ENCODE data around the gene ENOX2. TPM values are rescaled to one million over a fixed set of nuclear protein-coding genes. Genes with fewer than 3 reads are reported as not detected.

ENOX2 gene
- total RNA-seq, 2 donors from 2014 or later = 7.3 to 26.2 TPM

DNA sequence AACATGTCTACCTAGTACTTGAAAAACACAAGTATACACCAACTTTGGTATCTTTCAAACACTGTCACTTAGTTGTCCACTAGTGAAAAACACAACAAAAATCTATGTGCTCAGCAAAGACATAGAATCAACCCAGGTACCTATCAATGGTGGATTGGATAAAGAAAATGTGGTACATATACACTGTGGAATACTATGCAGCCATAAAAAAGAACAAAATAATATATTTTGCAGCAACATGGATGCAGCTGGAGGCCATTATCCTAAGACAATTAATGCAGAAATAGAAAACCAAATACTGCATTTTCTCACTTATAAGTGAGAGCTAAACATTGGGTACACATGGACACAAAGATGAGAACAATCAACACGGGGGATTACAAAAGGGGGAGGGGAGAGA is 148.7 kb downstream of the ENOX2 start:
- H3K27ac Mint-ChIP-seq = no peak overlapping the region
- H3K9ac ChIP-seq (ENCODE audit: extremely low read depth, low read length, poor library complexity, severe bottlenecking) = no peak overlapping the region
- 100% methylated on average over 1 of the region's 1 CpG; no CpG with 5 or more reads in 1 of the 2 experiments for WGBS, 2 experiments (ENCODE audit: insufficient coverage in 1 of 2, insufficient read length in 1 of 2)
- no peaks in the 10 kb centered on the region for H3K36me3 Mint-ChIP-seq (ENCODE audit: low read depth)
- no peak for DNase-seq
- no peaks in the 10 kb centered on the region for H3K4me1 Mint-ChIP-seq
- H3K4me3 ChIP-seq (ENCODE audit: low read length) = no peak overlapping the region
- H3K4me3 Mint-ChIP-seq = no peak overlapping the region
- H3K4me1 ChIP-seq (ENCODE audit: control insufficient read depth, insufficient read depth, low read length) = no peaks in the 10 kb centered on the region
- TF ChIP-seq, protein P1, sequence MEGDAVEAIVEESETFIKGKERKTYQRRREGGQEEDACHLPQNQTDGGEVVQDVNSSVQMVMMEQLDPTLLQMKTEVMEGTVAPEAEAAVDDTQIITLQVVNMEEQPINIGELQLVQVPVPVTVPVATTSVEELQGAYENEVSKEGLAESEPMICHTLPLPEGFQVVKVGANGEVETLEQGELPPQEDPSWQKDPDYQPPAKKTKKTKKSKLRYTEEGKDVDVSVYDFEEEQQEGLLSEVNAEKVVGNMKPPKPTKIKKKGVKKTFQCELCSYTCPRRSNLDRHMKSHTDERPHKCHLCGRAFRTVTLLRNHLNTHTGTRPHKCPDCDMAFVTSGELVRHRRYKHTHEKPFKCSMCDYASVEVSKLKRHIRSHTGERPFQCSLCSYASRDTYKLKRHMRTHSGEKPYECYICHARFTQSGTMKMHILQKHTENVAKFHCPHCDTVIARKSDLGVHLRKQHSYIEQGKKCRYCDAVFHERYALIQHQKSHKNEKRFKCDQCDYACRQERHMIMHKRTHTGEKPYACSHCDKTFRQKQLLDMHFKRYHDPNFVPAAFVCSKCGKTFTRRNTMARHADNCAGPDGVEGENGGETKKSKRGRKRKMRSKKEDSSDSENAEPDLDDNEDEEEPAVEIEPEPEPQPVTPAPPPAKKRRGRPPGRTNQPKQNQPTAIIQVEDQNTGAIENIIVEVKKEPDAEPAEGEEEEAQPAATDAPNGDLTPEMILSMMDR (conservative IDR thresholded peaks at IDR 0.05) = no peak
- no peaks in the 10 kb centered on the region for H3K27me3 Mint-ChIP-seq (ENCODE audit: insufficient read depth)
- H3K27ac ChIP-seq (ENCODE audit: low read depth, low read length) = no peak overlapping the region
- no peaks in the 10 kb centered on the region for H3K27me3 ChIP-seq (ENCODE audit: control insufficient read depth, insufficient read depth, low read length, poor library complexity, severe bottlenecking)
- H3K36me3 ChIP-seq (ENCODE audit: control insufficient read depth, insufficient read depth, low read length) = no peaks in the 10 kb centered on the region
- peaks cover 4% of the 10 kb centered on the region for H3K9me3 ChIP-seq (ENCODE audit: control insufficient read depth, low read length)
- no peaks in the 10 kb centered on the region for H3K9me3 Mint-ChIP-seq

DNA sequence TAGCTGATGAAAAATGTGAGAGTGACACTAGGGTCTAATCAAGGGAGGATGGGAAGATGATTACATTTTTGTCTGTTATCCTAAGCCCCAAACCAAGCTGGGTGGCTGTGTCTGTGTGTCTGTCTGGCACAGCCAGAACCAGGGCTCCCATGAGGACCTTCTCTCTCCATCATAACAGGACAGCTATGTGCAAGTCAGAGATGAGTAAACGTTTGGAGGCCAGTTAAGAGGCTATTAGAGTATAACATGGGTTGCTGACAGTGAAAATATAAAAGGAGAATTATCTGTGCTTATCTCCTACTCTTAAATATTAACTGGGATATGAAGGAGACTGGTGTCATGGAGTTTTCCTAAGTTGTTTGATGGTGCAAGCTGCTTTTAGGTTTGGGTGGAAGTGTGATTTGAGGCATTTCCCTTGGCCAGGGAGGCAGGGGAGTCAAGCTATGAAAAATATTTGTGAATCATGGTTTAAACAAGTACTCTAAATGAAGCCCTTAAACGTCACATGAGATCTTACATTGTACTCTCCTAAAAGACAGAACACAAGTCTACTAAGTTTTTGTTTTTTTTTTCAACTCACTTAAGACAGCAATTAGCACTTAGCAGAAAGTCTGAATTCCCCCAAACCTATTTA is 156.2 kb downstream of the ENOX2 start:
- no peak overlapping the region for H3K9ac ChIP-seq (ENCODE audit: extremely low read depth, low read length, poor library complexity, severe bottlenecking)
- peaks cover 7% of the 10 kb centered on the region for H3K9me3 Mint-ChIP-seq

DNA sequence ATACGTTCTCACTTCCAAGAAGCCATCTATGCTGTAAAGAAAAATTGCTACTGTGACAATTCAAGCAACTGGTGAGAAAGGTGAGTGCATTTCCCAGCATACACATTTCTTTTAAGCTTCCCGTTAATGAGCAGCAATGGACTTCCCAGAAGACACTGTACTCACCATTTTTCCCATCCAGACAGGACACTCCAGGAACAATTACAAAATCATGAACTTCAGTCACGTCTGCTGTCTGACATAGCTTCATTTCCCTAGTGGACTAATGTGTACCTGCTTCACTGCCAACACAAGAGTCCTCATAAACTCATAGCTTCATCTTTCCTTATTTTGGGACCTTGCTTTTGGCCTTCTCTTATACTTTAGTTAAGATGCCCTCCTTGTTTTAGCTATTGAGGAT is 156.9 kb downstream of the ENOX2 start:
- H3K4me1 Mint-ChIP-seq = peaks cover 7% of the 10 kb centered on the region
- WGBS, 2 experiments (ENCODE audit: insufficient coverage in 1 of 2, insufficient read length in 1 of 2) = 84 to 100% methylated on average over 1 to 3 of the region's 3 CpGs
- no peak overlapping the region for H3K4me3 Mint-ChIP-seq
- no peaks in the 10 kb centered on the region for H3K4me1 ChIP-seq (ENCODE audit: control insufficient read depth, insufficient read depth, low read length)
- no peaks in the 10 kb centered on the region for H3K27me3 ChIP-seq (ENCODE audit: control insufficient read depth, insufficient read depth, low read length, poor library complexity, severe bottlenecking)
- no peak overlapping the region for H3K9ac ChIP-seq (ENCODE audit: extremely low read depth, low read length, poor library complexity, severe bottlenecking)
- no peak for DNase-seq
- no peaks in the 10 kb centered on the region for H3K9me3 ChIP-seq (ENCODE audit: control insufficient read depth, low read length)
- peaks cover 7% of the 10 kb centered on the region for H3K9me3 Mint-ChIP-seq
- no peak overlapping the region for H3K4me3 ChIP-seq (ENCODE audit: low read length)
- TF ChIP-seq, protein P1 (conservative IDR thresholded peaks at IDR 0.05) = no peak
- H3K27ac Mint-ChIP-seq = no peak overlapping the region
- H3K36me3 Mint-ChIP-seq (ENCODE audit: low read depth) = no peaks in the 10 kb centered on the region
- H3K27me3 Mint-ChIP-seq (ENCODE audit: insufficient read depth) = no peaks in the 10 kb centered on the region
- H3K36me3 ChIP-seq (ENCODE audit: control insufficient read depth, insufficient read depth, low read length) = no peaks in the 10 kb centered on the region
- no peak overlapping the region for H3K27ac ChIP-seq (ENCODE audit: low read depth, low read length)

More for the DNA sequence above, 156.2 kb downstream of the ENOX2 start:
- Histone ChIP-seq H3K4me3 (ENCODE audit: low read length) (no peak overlapping the region), H3K27me3 (ENCODE audit: control insufficient read depth, insufficient read depth, low read length, poor library complexity, severe bottlenecking) (no peaks in the 10 kb centered on the region), H3K9me3 (ENCODE audit: control insufficient read depth, low read length) (no peaks in the 10 kb centered on the region), H3K27ac (ENCODE audit: low read depth, low read length) (no peak overlapping the region), H3K36me3 (ENCODE audit: control insufficient read depth, insufficient read depth, low read length) (no peaks in the 10 kb centered on the region), H3K4me1 (ENCODE audit: control insufficient read depth, insufficient read depth, low read length) (no peaks in the 10 kb centered on the region)
- no peak overlapping the region for H3K27ac Mint-ChIP-seq
- H3K4me3 Mint-ChIP-seq = no peak overlapping the region
- H3K4me1 Mint-ChIP-seq = peaks cover under 1% of the 10 kb centered on the region
- DNase-seq = no peak
- WGBS, 2 experiments (ENCODE audit: insufficient coverage in 1 of 2, insufficient read length in 1 of 2) = 60 to 83% methylated on average over 1 of the region's 2 CpGs
- no peaks in the 10 kb centered on the region for H3K36me3 Mint-ChIP-seq (ENCODE audit: low read depth)
- TF ChIP-seq, protein P1 (conservative IDR thresholded peaks at IDR 0.05) = no peak
- H3K27me3 Mint-ChIP-seq (ENCODE audit: insufficient read depth) = no peaks in the 10 kb centered on the region

All from endodermal cell (in vitro differentiated cells).